ENCODE measurements around the gene MYO16. TPM values are rescaled to one million over a fixed set of nuclear protein-coding genes. Genes with fewer than 3 reads are reported as not detected.

The MYO16 gene
- total RNA-seq, 1 experiment from 2014 or later: not detected

- H3K4me1 ChIP-seq (ENCODE audit: insufficient read depth, low read length): no peaks in the 10 kb centered on the region
- H2BK120ac ChIP-seq (ENCODE audit: low read depth, low read length, poor library complexity, severe bottlenecking): no peak overlapping the region
- no peaks in the 10 kb centered on the region; a peak in 1 of 7 replicates for H3K36me3 Mint-ChIP-seq (ENCODE audit: insufficient read depth in 1 of 3, low read depth in 3 of 3)
- H3K9me3 Mint-ChIP-seq: no peaks in the 10 kb centered on the region
- no peaks in the 10 kb centered on the region for H3K27me3 Mint-ChIP-seq (ENCODE audit: low read depth)
- H3K9ac ChIP-seq (ENCODE audit: extremely low read depth, insufficient read length, low read length): no peak overlapping the region
- H3K4ac ChIP-seq (ENCODE audit: low read depth, low read length): no peak overlapping the region
- H3K27ac Mint-ChIP-seq: no peak overlapping the region
- no peak overlapping the region for H2BK12ac ChIP-seq (ENCODE audit: insufficient read length, low read depth, low read length)
- H3K23ac ChIP-seq (ENCODE audit: insufficient read length, low read depth, low read length): no peak overlapping the region
- H3K23me2 ChIP-seq (ENCODE audit: insufficient read length, low read depth, low read length, poor library complexity, severe bottlenecking): no peaks in the 10 kb centered on the region
- no peak overlapping the region for H4K8ac ChIP-seq (replicated peaks; ENCODE audit: insufficient read length, low read depth, low read length)
- H4K91ac ChIP-seq (ENCODE audit: insufficient read length, low read depth, low read length): no peak overlapping the region
- H3K4me1 Mint-ChIP-seq: peaks cover 0 to 10% of the 10 kb centered on the region in 2 experiments; a peak in 2 of 4 replicates
- H3K79me2 ChIP-seq (ENCODE audit: insufficient read depth, low read length): no peaks in the 10 kb centered on the region
- no peak overlapping the region for H3K18ac ChIP-seq (ENCODE audit: insufficient read length, low read depth, low read length)
- no peak overlapping the region for H2BK15ac ChIP-seq (ENCODE audit: low read depth, low read length)
- no peak overlapping the region for H3K56ac ChIP-seq (ENCODE audit: insufficient read length, low read depth, low read length)
- no peak overlapping the region for H3K4me2 ChIP-seq (ENCODE audit: insufficient read depth, insufficient read length, low read length)
- WGBS (ENCODE audit: extremely low coverage, insufficient read length, low lambda C conversion rate): no CpG with 5 or more reads among the region's 15 CpGs
- H2BK20ac ChIP-seq (ENCODE audit: low read depth, low read length, poor library complexity, severe bottlenecking): no peak overlapping the region
- no peak overlapping the region for H3K4me3 Mint-ChIP-seq
- no peak overlapping the region for H2BK5ac ChIP-seq (ENCODE audit: insufficient read length, low read length)
- no peaks in the 10 kb centered on the region for H3K79me1 ChIP-seq (ENCODE audit: insufficient read depth, low read depth, low read length, poor library complexity, severe bottlenecking)
- no peak for DNase-seq
- H4K5ac ChIP-seq (ENCODE audit: insufficient read length, low read depth, low read length): no peak overlapping the region
- no peak for TF ChIP-seq CTCF (conservative IDR thresholded peaks at IDR 0.05)
- no peaks in the 10 kb centered on the region for H3K9me3 ChIP-seq (ENCODE audit: control insufficient read depth, low read depth, low read length)
- H3T11ph ChIP-seq (ENCODE audit: low read length): no peak overlapping the region
- no peak overlapping the region for H3K27ac ChIP-seq (ENCODE audit: insufficient read length, low read depth, low read length)
- no peak overlapping the region for H2AK5ac ChIP-seq (ENCODE audit: insufficient read length, low read length)
- no peaks in the 10 kb centered on the region for H4K20me1 ChIP-seq (ENCODE audit: control insufficient read depth, insufficient read depth, insufficient read length)
- no peak overlapping the region for H3K14ac ChIP-seq (ENCODE audit: insufficient read depth, low read length)
- H3K27me3 ChIP-seq (ENCODE audit: insufficient read depth, low read length): no peaks in the 10 kb centered on the region
- H2AFZ ChIP-seq (ENCODE audit: low read length): no peak overlapping the region
Observed at GRCh38 chr13:108923386-108924047, 294.1 kb downstream of the MYO16 start.
